ENCODE measurements around the gene RAD51D. TPM values are rescaled to one million over a fixed set of nuclear protein-coding genes. Genes with fewer than 3 reads are reported as not detected.

The RAD51D gene
- total RNA-seq, 2 donors from 2014 or later = 6.5 to 25.1 TPM

DNA sequence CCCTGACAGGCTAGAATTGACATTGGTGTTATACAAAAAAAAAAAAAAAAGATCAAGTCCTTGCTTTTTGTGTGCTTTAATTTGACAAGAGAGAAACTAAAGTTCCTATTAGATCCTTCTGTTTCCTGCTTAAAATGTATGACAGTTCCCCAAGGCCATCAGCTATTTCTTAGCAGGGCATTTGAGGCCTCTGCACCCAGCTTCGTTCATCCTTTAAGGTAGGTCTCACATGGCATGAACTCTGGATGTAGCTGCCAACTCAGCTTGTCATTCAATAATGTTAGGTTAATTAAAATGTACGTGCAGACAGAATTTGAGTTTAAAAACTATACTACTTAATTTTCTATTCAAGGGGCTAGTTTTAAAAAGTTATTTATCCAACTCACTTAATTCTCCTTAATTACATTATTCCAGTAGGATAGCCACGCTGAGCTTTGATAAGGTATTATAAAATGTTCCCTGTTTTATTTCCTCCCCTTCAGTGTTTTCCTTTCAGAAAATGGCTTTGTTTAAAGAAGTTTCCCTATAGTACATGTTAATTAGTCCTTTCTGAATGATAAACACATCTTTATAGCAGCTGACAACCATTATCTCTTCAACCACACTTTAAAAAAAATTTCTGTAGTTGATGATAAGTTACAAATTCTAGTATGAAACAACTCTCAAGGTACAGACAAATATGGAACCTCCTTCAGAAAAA, 55.0 kb downstream of the RAD51D start:
- Histone ChIP-seq H3K4me3 (no peak overlapping the region), H3K9me3 (no peaks in the 10 kb centered on the region), H3K27ac (peak overlapping the region; percentile 75 to 78), H3K27me3 (replicated peaks; ENCODE audit: insufficient read depth) (no peaks in the 10 kb centered on the region), H3K36me3 (no peaks in the 10 kb centered on the region), H3K4me1 (ENCODE audit: control insufficient read depth in 1 of 2, low read depth in 2 of 2) (peaks cover 3 to 15% of the 10 kb centered on the region in 2 donors)
- ATAC-seq (ENCODE audit: insufficient number of reproducible peaks, low FRiP score, low read depth) = no peak
- TF ChIP-seq, protein P1, sequence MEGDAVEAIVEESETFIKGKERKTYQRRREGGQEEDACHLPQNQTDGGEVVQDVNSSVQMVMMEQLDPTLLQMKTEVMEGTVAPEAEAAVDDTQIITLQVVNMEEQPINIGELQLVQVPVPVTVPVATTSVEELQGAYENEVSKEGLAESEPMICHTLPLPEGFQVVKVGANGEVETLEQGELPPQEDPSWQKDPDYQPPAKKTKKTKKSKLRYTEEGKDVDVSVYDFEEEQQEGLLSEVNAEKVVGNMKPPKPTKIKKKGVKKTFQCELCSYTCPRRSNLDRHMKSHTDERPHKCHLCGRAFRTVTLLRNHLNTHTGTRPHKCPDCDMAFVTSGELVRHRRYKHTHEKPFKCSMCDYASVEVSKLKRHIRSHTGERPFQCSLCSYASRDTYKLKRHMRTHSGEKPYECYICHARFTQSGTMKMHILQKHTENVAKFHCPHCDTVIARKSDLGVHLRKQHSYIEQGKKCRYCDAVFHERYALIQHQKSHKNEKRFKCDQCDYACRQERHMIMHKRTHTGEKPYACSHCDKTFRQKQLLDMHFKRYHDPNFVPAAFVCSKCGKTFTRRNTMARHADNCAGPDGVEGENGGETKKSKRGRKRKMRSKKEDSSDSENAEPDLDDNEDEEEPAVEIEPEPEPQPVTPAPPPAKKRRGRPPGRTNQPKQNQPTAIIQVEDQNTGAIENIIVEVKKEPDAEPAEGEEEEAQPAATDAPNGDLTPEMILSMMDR (IDR thresholded peaks at IDR 0.05) = no peak
- DNase-seq (ENCODE audit: low spot score) = no peak

DNA sequence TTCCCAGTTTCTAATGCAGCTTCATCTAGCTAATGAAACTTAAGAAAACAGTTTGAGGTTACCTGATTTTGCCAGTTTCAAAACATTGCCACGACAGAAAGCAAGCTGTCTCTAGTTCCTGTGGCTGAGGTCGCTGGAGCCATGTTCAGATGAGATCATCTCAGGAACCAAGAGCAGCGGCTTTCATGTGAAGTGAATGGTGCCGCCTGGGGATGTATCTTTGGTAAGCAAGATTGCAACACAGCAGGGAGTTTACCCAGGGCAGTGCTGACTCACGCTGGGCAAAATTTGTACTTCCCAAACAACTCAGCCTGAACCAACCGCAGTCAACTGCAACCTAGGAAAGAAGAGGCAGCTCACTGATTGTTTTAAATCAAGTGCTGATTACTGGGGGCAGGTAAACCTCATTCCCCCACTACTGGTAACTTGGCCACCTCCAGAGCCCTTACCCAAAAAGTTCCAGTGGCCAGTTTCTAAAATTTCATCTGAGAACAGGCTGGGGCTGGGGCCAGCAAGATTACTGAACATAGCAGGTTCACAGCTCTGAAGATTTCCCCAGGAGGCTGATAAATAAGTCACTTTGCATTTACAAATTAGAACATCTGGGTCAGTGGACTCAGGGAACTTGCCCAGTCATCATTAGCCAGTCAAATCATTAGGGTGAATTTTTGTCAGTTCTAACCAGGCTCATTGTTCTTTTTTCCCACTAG, 56.0 kb downstream of the RAD51D start, which contains the start of gene RFFL:
TSS of gene RFFL (minus strand) at position 194 of the 710 bp plus-strand sequence. CDS start 37,154 bp downstream, outside the sequence.
- H3K36me3 ChIP-seq = no peaks in the 10 kb centered on the region
- H3K4me1 ChIP-seq (ENCODE audit: control insufficient read depth in 1 of 2, low read depth in 2 of 2) = peaks cover 3 to 15% of the 10 kb centered on the region in 2 donors
- DNase-seq (ENCODE audit: low spot score) (peak; percentile 88), ATAC-seq (ENCODE audit: insufficient number of reproducible peaks, low FRiP score, low read depth) (peak; percentile 97)
- H3K27me3 ChIP-seq (replicated peaks; ENCODE audit: insufficient read depth) = no peaks in the 10 kb centered on the region
- peak within 1 kb of the TSS; percentile 75 to 78 for H3K27ac ChIP-seq
- H3K9me3 ChIP-seq = no peaks in the 10 kb centered on the region
- TF ChIP-seq, protein P1 (IDR thresholded peaks at IDR 0.05) = no peak
- H3K4me3 ChIP-seq = peak within 1 kb of the TSS; percentile 61

- H3K36me3 ChIP-seq = no peaks in the 10 kb centered on the region
- H3K27ac ChIP-seq = no peak overlapping the region
- H3K4me1 ChIP-seq (ENCODE audit: control insufficient read depth in 1 of 2, low read depth in 2 of 2) = peaks cover 3 to 15% of the 10 kb centered on the region in 2 donors
- TF ChIP-seq, protein P1 (IDR thresholded peaks at IDR 0.05) = no peak
- ATAC-seq (ENCODE audit: insufficient number of reproducible peaks, low FRiP score, low read depth) = no peak
- H3K9me3 ChIP-seq = no peaks in the 10 kb centered on the region
- no peaks in the 10 kb centered on the region for H3K27me3 ChIP-seq (replicated peaks; ENCODE audit: insufficient read depth)
- DNase-seq (ENCODE audit: low spot score) = no peak
- no peak overlapping the region for H3K4me3 ChIP-seq
Observed at GRCh38 chr17:35062308-35062707, 57.4 kb downstream of the RAD51D start.

GRCh38 chr17:35057332-35057915, 62.2 kb downstream of the RAD51D start:
- Histone ChIP-seq H3K27me3 (replicated peaks; ENCODE audit: insufficient read depth) (no peaks in the 10 kb centered on the region), H3K9me3 (no peaks in the 10 kb centered on the region), H3K4me3 (no peak overlapping the region), H3K36me3 (no peaks in the 10 kb centered on the region), H3K27ac (no peak overlapping the region), H3K4me1 (ENCODE audit: control insufficient read depth in 1 of 2, low read depth in 2 of 2) (peaks cover 0 to 6% of the 10 kb centered on the region in 2 donors)
- TF ChIP-seq, protein P1 (IDR thresholded peaks at IDR 0.05) = no peak
- ATAC-seq (ENCODE audit: insufficient number of reproducible peaks, low FRiP score, low read depth) (no peak), DNase-seq (ENCODE audit: low spot score) (no peak)

GRCh38 chr17:35056013-35056412, 63.6 kb downstream of the RAD51D start:
- TF ChIP-seq, protein P1 (IDR thresholded peaks at IDR 0.05) = no peak
- no peaks in the 10 kb centered on the region for H3K27me3 ChIP-seq (replicated peaks; ENCODE audit: insufficient read depth)
- H3K4me1 ChIP-seq (ENCODE audit: control insufficient read depth in 1 of 2, low read depth in 2 of 2) = peaks cover 0 to 12% of the 10 kb centered on the region in 2 donors
- H3K4me3 ChIP-seq = no peak overlapping the region
- H3K36me3 ChIP-seq = no peaks in the 10 kb centered on the region
- no peak overlapping the region for H3K27ac ChIP-seq
- no peaks in the 10 kb centered on the region for H3K9me3 ChIP-seq
- no peak for DNase-seq (ENCODE audit: low spot score)
- no peak for ATAC-seq (ENCODE audit: insufficient number of reproducible peaks, low FRiP score, low read depth)
